Stimulated activated CD4-positive, alpha-beta T cell treated with anti-CD3 and anti-CD28 coated beads, Interleukin-15, amount 100 ng/mL, for 24 hours (primary cell): ENCODE measurements around the gene TCFL5.

ENCODE experiments used
- DNase-seq: peaks from one replicate; pipeline ENCODE4 v3.0.0-alpha.2; 2020

The TCFL5 gene

DNA sequence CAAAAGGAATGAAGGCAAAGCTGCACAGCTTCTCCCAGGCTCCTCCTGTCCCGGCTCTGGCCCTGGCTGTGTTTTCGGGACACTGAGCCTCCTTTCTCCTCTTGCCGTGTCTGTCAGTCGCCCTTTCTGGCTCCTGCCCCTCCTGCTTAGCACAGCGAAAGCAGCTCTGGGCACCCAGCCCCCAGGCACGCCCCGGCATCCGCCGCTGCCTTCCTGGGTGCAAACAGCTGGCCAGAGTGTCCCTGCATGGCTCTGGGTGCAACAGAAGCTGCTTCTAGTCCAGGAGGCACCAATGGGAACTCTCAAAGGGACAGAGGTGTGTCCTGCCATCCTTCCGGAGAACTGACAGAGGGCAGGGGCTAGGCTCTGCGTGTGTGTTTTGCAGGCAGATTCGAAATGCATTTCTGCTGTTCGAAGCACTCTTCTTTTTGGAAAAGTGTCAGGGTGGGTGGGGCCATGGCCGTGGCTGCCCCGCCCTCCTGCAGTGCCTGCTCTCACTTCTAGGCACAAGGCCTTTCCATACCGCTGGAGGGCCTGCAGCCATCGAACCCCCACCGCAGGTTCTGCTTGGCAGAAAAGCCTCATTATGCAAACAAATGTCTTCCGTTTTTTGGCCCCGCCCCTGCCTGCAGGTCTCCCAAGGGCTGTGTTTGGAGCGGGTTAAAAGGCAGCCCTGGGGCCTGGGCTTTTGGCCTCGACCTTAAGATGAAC, 29.3 kb downstream of the TCFL5 start:
- peak; percentile 62 for DNase-seq

- no peak for DNase-seq
Measured at GRCh38 chr20:62831854-62832211, 29.8 kb downstream of the TCFL5 start.

- no peak for DNase-seq
Measured at GRCh38 chr20:62831361-62831788, 30.2 kb downstream of the TCFL5 start.

- no peak for DNase-seq
Measured at GRCh38 chr20:62830821-62831220, 30.8 kb downstream of the TCFL5 start.

DNA sequence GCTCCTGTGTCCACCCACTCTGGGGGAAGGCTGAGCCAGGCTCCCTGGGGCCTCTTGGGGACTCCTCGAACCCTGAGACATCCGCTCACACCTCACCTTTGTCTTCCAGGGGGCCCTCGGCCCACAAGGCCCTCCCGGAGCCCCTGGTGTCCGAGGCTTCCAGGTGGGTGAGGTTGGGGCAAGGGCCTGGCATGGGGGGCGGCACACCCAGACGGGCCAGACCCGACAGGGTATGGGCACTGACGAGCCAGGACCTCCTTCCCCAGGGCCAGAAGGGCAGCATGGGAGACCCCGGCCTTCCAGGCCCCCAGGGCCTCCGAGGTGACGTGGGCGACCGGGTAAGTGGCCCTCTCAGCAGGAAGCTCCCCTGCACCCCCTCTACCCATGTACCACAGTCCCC, 31.4 kb downstream of the TCFL5 start:
- no peak for DNase-seq

- DNase-seq = no peak
Measured at GRCh38 chr20:62829231-62830230, 32.1 kb downstream of the TCFL5 start.

DNA sequence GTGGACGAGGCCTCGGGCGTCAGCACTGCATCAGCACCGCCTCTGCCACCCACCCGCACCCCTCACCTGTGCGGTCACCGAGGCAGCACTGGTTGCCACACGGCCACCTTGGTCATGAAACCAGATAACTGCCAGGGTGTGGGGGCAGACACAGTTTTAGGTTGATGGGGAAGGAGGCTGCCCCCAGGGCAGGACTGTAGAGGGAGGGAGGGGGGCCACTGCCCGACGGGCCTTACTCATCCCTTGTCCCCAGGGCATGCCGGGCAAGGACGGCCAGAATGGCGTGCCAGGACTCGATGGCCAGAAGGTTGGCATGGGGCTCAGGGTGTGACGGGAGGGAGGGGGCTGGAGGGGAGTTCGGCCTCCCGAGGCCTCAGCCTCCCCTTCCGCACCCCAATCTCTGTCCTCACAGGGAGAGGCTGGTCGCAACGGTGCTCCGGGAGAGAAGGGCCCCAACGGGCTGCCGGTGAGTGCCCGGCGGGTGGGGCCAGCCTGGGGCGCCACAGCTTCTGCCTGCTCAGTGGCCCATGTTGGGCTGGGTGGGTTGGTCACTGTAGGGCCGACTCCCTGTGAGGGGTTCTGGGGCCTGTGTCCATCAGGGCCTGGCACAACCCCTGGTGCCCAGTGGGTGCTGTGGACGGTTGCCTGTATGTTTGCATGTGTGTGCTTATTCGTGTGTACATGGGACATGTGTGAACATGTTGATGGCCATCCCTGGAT, 33.0 kb downstream of the TCFL5 start:
- DNase-seq = no peak

- DNase-seq = no peak
Measured at GRCh38 chr20:62828051-62828450, 33.6 kb downstream of the TCFL5 start.

DNA sequence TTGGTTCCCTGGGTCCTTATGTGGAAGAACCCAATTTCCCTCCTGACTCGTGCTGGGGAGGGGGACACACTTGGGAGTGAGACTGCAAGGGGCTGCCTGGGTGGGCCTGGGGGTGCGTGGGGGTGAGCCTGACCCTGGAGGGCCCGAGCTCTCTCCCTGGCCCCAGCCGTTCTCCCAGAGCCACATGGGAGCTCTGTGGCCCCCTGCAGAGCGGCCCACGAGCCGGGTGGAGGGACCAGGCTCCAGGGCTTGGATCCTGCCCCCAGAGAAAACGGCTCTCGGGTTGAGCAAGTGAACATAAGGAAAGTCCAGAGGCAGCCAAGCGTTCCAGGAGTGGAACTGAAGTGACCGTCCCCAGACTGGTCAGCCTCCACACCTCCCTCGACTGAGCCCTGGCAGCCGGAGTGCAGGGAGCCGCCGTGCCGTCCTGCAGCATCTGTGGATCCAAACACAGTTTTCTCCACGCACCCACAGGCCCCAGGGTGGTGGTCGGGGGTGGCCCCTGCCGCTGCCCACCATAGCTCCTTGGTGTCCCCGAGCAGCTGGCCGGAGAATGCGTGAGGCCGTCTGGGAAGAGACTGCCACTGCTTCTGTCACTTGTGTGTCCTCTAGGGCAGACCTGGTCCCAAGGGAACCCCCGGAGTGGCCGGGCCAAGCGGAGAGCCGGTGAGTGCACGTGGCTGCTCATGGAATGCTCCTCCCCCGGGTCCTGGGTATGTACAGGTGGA, 34.1 kb downstream of the TCFL5 start:
- DNase-seq = no peak

DNA sequence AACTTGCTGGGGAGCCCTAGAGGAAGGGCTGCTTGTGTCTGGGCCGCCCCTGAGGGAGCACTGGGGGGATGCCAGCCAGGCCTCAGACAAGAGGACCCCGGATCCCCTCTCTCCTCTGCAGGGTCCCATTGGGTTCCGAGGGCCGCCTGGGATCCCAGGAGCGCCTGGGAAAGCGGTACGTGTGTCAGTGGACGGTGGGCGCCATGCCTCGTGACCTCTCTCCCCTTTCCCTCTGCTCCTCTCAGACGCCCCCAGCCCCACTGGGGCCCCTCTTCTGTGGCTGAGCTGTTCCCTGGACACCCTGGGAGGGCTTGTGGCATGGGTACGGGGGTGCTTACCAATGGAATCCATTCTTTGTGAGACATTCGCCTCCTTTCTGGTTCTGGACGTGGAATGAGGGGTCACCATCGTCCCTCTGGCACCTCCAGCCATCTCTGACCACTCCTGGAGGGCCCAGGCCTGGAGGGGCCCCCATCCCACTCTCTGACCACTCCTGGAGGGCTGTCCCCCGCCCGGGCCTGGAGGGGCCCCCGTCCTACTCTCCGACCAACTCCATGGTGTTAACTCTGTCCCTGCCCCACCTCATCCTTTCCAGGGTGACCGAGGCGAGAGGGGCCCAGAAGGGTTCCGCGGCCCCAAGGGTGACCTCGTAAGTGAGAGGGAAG, 34.8 kb downstream of the TCFL5 start:
- no peak for DNase-seq

GRCh38 chr20:62825986-62826645, 35.5 kb downstream of the TCFL5 start:
- no peak for DNase-seq

GRCh38 chr20:62825333-62825985, 36.2 kb downstream of the TCFL5 start:
- no peak for DNase-seq

DNA sequence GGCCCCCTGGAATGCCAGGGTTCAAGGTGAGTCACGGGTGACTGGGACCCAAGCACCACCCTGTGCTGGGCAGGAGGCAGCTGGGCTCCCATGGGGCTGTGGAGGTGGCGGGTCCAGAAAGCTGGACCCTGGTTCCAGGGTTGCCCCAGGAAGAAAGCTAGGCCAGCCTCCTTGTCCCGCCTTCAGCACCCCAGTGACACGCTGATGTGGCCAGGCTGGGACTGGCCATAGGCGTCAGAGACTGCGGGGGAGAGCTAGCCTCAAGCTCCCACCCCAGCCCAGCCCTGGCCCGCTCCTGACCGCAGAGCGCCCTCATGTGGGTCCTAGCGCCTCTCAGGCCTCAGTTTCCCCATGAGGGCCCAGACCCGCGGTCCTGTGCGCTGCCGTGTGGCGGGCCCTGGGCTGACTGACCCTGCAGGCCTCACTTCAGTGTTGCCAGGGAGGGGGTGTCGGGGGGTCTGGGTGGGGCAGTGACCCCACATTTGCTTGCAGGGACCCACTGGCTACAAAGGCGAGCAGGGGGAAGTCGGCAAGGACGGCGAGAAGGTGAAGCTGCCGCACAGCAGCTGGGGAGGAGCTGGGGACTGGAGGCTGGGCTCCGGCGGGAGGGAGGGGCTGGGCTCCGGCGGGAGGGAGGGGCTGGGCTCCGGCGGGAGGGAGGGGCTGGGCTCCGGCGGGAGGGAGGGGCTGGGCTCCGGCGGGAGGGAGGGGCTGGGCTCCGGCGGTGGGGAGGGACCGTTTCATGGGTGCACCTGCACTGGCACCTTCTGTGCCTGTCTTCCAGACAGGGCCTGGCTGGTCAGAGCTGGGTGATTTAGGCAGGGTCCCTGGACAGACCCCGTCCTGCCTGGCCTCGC, 36.9 kb downstream of the TCFL5 start:
- DNase-seq = peak; percentile 66

DNA sequence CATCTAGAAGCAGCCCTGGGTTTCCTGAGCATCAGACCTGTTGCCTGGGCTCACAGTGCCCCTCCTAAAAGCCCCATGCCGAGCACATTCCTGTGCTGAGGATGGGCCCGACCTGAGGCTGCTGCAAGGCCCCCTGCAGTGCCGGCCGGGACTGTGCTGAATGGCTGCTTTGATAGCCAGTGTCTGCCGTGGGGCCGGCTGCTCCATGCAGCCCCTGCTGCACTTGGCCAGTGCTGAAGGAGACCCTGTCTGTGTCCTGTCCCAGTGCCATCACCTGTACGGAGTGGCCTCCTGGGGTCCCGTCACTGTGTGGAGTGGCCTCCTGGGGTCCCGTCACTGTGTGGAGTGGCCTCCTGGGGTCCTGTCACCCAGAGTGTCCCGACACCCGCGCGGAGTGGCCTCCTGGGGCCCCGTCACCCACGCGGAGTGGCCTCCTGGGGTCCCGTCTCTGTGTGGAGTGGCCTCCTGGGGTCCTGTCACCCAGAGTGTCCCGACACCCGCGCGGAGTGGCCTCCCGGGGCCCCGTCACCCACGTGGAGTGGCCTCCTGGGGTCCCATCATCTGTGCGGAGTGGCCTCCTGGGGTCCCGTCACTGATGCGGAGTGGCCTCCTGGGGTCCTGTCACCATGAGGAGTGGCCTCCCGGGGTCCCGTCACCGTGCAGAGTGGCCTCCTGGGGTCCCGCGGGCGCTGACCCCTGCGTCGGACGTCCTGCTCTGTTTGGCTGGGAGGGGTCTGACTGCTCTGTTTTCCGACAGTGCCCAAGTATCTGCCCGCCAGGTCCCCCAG, 37.7 kb downstream of the TCFL5 start:
- no peak for DNase-seq

GRCh38 chr20:62822788-62823651, 38.6 kb downstream of the TCFL5 start:
- DNase-seq = peak; percentile 69

- no peak for DNase-seq
Measured at GRCh38 chr20:62822239-62822787, 39.3 kb downstream of the TCFL5 start.

DNA sequence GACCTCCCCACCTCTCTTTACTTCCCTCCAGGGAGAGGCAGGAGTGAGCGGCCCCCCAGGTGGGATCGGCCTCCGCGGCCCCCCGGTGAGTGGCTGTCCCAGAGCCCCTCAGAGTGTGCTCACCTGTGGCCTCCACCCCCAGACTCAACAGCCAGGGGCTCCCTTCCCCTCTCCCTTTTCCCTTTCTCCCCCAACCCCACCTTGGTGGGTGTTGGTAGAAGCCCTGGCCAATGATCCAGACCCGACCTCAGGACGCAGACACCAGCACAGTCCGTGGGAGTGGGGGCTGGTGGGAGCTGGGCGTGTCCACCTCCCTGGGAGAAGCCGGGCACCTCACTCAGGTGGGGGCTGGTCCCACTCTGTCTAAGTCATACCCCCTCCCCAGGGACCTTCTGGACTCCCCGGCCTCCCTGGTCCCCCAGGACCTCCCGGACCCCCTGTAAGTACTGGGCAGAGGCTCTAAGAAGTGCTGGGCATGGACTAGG, 39.9 kb downstream of the TCFL5 start:
- no peak for DNase-seq
